ENCODE data around the gene AVPI1. TPM values are rescaled to one million over a fixed set of nuclear protein-coding genes. Genes with fewer than 3 reads are reported as not detected.

AVPI1 gene, protein sequence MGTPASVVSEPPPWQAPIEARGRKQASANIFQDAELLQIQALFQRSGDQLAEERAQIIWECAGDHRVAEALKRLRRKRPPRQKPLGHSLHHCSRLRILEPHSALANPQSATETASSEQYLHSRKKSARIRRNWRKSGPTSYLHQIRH
- 4.1 TPM for polyA plus RNA-seq (2013, experiment 1 of 2)
- polyA plus RNA-seq (2013, experiment 2 of 2), result 3.9 TPM

DNA sequence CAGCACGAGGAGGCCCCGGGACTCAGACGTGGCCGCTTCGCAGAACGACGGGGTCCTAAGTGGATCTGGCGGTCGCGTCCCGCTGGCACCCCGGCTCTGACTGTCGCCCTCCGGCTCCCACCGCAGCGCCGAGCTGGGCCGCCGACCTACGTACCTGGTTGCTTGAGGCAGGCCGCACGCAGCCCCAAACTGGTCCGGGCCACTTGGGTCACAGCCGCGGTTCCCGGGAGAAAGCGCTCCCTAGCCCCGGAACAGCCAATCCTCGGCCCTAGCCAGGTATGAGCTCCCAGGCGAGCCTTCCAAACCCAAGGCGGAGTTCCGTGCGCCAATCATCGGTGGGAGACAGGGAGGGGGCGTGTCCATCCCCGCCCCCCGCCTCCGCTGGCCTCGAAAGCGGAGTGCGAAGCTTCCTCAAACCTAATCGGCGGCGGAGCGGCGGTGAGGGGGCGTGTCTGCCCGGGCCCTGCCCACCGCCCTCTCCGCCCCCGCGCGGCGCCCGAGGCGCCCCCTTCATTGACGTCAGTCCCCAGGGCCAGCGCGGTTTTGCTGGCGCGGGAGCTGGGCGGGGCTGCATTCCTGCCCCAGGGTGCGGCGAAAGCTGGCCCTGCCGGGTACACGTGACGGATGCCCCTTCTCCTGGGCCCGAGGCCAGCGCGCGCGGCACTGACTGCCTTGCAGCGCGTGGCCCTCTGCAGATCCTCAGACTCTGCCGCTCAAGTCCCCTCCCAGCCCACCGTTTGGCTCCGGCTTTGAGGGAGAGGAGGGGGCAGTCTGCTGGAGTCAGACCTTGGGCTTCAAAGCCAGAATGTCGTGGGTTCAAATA, at the start of gene AVPI1:
Gene AVPI1, minus strand, starts transcription at position 280 of the 823 bp plus-strand sequence. CDS start 7,336 bp downstream, outside the sequence.
- Histone ChIP-seq H3K4me3 (ENCODE audit: extremely low read depth, insufficient read depth, low read length, poor library complexity, severe bottlenecking) (peak within 1 kb of the TSS; percentile 59), H3K27ac (ENCODE audit: low read depth, low read length, severe bottlenecking) (peak within 1 kb of the TSS; percentile 89), H3K9me3 (ENCODE audit: control insufficient read depth, low read length) (no peaks in the 10 kb centered on the region), H3K4me1 (ENCODE audit: control insufficient read depth, insufficient read depth, low read length, poor library complexity, severe bottlenecking) (peaks cover 15% of the 10 kb centered on the region), H3K36me3 (ENCODE audit: control insufficient read depth, insufficient read depth, low read length) (no peaks in the 10 kb centered on the region)
- WGBS, 2 experiments (ENCODE audit: insufficient coverage in 2 of 2), result 1 to 2% methylated on average over 58 to 74 of the region's 78 CpGs

GRCh38 chr10:97736403-97736901, 49.4 kb upstream of the AVPI1 start:
- 77 to 82% methylated on average over 10 to 12 of the region's 13 CpGs for WGBS, 2 experiments (ENCODE audit: insufficient coverage in 2 of 2)
- Histone ChIP-seq H3K27ac (ENCODE audit: low read depth, low read length, severe bottlenecking) (no peak overlapping the region), H3K36me3 (ENCODE audit: control insufficient read depth, insufficient read depth, low read length) (peaks cover 27% of the 10 kb centered on the region), H3K4me3 (ENCODE audit: extremely low read depth, insufficient read depth, low read length, poor library complexity, severe bottlenecking) (no peak overlapping the region), H3K4me1 (ENCODE audit: control insufficient read depth, insufficient read depth, low read length, poor library complexity, severe bottlenecking) (peaks cover 6% of the 10 kb centered on the region), H3K9me3 (ENCODE audit: control insufficient read depth, low read length) (peaks cover 6% of the 10 kb centered on the region)

DNA sequence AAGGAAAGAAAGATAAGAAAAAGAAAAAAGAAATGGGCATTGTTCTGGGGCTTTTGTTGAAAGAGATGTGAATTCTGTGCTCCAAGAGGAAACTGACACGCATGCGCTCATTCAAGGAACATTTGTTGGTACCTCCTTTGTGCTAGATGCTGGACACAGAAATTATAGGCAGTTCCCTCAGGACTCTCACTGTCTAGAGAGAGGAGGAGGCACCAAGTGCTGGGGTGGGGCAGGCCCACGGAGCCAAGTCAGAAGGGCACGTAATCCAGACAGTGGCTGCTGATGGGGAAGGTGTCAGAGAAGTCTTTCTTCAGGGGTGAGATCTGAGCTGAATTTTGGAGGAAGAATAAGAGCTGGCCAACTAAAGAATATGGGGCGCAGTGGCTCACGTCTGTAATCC, 47.0 kb upstream of the AVPI1 start:
- H3K4me1 ChIP-seq (ENCODE audit: control insufficient read depth, insufficient read depth, low read length, poor library complexity, severe bottlenecking), result peaks cover 6% of the 10 kb centered on the region
- H3K27ac ChIP-seq (ENCODE audit: low read depth, low read length, severe bottlenecking), result no peak overlapping the region
- no peak overlapping the region for H3K4me3 ChIP-seq (ENCODE audit: extremely low read depth, insufficient read depth, low read length, poor library complexity, severe bottlenecking)
- 90 to 94% methylated on average over 3 to 6 of the region's 6 CpGs for WGBS, 2 experiments (ENCODE audit: insufficient coverage in 2 of 2)
- peaks cover 7% of the 10 kb centered on the region for H3K36me3 ChIP-seq (ENCODE audit: control insufficient read depth, insufficient read depth, low read length)
- peaks cover 6% of the 10 kb centered on the region for H3K9me3 ChIP-seq (ENCODE audit: control insufficient read depth, low read length)

- 75 to 100% methylated on average over 2 of the region's 5 CpGs for WGBS, 2 experiments (ENCODE audit: insufficient coverage in 2 of 2)
- peaks cover 6% of the 10 kb centered on the region for H3K9me3 ChIP-seq (ENCODE audit: control insufficient read depth, low read length)
- H3K4me3 ChIP-seq (ENCODE audit: extremely low read depth, insufficient read depth, low read length, poor library complexity, severe bottlenecking), result no peak overlapping the region
- peaks cover 6% of the 10 kb centered on the region for H3K4me1 ChIP-seq (ENCODE audit: control insufficient read depth, insufficient read depth, low read length, poor library complexity, severe bottlenecking)
- no peaks in the 10 kb centered on the region for H3K36me3 ChIP-seq (ENCODE audit: control insufficient read depth, insufficient read depth, low read length)
- H3K27ac ChIP-seq (ENCODE audit: low read depth, low read length, severe bottlenecking), result no peak overlapping the region
Measured at GRCh38 chr10:97733256-97733655, 46.2 kb upstream of the AVPI1 start.

GRCh38 chr10:97732052-97732359, 45.0 kb upstream of the AVPI1 start:
- no peaks in the 10 kb centered on the region for H3K36me3 ChIP-seq (ENCODE audit: control insufficient read depth, insufficient read depth, low read length)
- no peak overlapping the region for H3K27ac ChIP-seq (ENCODE audit: low read depth, low read length, severe bottlenecking)
- no peak overlapping the region for H3K4me3 ChIP-seq (ENCODE audit: extremely low read depth, insufficient read depth, low read length, poor library complexity, severe bottlenecking)
- no peaks in the 10 kb centered on the region for H3K4me1 ChIP-seq (ENCODE audit: control insufficient read depth, insufficient read depth, low read length, poor library complexity, severe bottlenecking)
- WGBS, 2 experiments (ENCODE audit: insufficient coverage in 2 of 2), result 17 to 57% methylated on average over 1 to 2 of the region's 4 CpGs
- peaks cover 6% of the 10 kb centered on the region for H3K9me3 ChIP-seq (ENCODE audit: control insufficient read depth, low read length)

DNA sequence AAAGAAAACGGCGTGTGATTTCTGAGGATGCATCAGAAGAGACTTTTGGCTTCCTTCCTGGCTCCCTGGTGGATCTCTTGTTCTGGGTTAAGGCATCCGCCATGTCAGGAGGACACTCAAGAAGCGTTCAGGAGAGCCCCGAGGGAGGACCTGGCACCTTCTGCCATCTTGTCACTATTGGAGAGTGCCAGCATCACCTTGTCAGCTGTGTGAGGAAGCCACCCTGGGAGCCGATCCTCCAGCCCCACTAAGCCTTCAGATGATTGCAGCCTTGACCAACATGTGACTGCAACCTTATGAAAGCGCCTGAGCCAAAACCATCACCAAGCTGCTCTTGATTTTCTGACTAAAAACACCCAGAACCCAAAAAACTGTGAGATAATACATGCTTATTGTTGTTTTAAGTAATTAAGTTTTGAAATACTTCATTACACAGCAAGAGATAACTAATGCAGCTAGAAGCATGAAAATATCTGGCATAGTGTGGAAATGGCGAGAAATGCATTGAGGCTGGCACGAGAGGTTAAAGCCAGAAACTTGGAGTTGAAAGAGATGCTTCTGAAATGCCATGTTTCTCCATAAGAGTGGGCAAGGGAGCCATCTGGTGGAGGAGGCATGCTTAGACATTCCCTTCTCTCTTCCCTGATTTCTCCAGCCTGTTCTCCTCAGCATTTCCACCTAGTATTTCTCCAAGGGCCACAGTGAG, 44.5 kb upstream of the AVPI1 start:
- Histone ChIP-seq H3K4me3 (ENCODE audit: extremely low read depth, insufficient read depth, low read length, poor library complexity, severe bottlenecking) (no peak overlapping the region), H3K4me1 (ENCODE audit: control insufficient read depth, insufficient read depth, low read length, poor library complexity, severe bottlenecking) (no peaks in the 10 kb centered on the region), H3K9me3 (ENCODE audit: control insufficient read depth, low read length) (peaks cover 5% of the 10 kb centered on the region), H3K36me3 (ENCODE audit: control insufficient read depth, insufficient read depth, low read length) (no peaks in the 10 kb centered on the region), H3K27ac (ENCODE audit: low read depth, low read length, severe bottlenecking) (no peak overlapping the region)
- WGBS, 2 experiments (ENCODE audit: insufficient coverage in 2 of 2), result 77 to 81% methylated on average over 4 to 8 of the region's 9 CpGs

DNA sequence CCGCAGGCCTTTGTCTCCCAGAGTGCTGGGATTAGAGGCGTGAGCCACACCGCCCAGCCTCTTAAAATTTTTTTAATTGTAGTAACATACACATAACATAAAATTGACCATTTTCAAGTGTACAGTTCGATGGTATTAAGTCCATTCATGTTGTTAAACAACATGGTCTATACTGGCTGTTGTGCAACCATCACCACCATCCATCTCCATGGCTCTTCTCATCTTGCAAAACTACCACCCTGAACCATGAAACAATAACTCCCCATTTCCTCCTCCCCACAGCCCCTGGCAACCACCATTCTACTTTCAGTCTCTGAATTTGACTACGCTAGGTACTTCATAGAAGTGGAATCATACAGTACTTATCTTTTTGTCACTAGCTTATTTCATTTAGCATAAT, 42.0 kb upstream of the AVPI1 start:
- 100% methylated on average over 1 to 2 of the region's 5 CpGs for WGBS, 2 experiments (ENCODE audit: insufficient coverage in 2 of 2)
- H3K36me3 ChIP-seq (ENCODE audit: control insufficient read depth, insufficient read depth, low read length), result no peaks in the 10 kb centered on the region
- H3K4me3 ChIP-seq (ENCODE audit: extremely low read depth, insufficient read depth, low read length, poor library complexity, severe bottlenecking), result no peak overlapping the region
- H3K9me3 ChIP-seq (ENCODE audit: control insufficient read depth, low read length), result no peaks in the 10 kb centered on the region
- H3K27ac ChIP-seq (ENCODE audit: low read depth, low read length, severe bottlenecking), result no peak overlapping the region
- no peaks in the 10 kb centered on the region for H3K4me1 ChIP-seq (ENCODE audit: control insufficient read depth, insufficient read depth, low read length, poor library complexity, severe bottlenecking)

- Histone ChIP-seq H3K9me3 (ENCODE audit: control insufficient read depth, low read length) (no peaks in the 10 kb centered on the region), H3K4me1 (ENCODE audit: control insufficient read depth, insufficient read depth, low read length, poor library complexity, severe bottlenecking) (no peaks in the 10 kb centered on the region), H3K4me3 (ENCODE audit: extremely low read depth, insufficient read depth, low read length, poor library complexity, severe bottlenecking) (no peak overlapping the region), H3K27ac (ENCODE audit: low read depth, low read length, severe bottlenecking) (peak overlapping the region; percentile 53), H3K36me3 (ENCODE audit: control insufficient read depth, insufficient read depth, low read length) (peaks cover 4% of the 10 kb centered on the region)
- 23 to 29% methylated on average over 3 to 5 of the region's 8 CpGs for WGBS, 2 experiments (ENCODE audit: insufficient coverage in 2 of 2)
Measured at GRCh38 chr10:97726636-97727178, 39.7 kb upstream of the AVPI1 start.

DNA sequence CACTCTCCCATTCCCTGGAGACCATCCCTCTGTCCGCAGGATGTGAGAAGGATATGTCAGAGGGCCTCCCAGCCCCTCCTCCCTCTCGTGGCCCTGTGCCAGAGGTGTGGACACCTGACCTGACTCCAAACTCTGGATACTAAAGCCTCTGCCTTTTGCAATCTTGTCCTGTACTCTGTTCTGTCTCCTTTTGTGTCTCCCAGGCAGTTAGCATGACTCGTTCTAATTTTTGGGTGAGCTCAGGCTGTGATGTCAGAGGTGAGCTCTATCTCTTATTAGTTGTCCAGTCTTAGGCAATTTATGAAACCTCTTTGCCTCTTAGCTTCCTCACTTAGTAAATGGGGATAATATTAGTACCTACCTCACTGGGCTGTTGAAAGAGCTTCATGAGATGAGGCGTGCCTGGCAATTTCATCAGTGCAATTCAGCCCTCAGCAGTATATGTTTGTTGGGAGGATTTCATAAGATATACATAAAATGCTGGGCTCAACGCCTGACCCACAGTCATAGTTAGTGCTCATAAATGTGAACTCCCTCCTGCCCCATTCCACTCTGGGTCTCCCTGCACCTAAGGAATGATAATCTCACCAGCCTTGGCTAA, 37.4 kb upstream of the AVPI1 start:
- peaks cover 4% of the 10 kb centered on the region for H3K36me3 ChIP-seq (ENCODE audit: control insufficient read depth, insufficient read depth, low read length)
- 50 to 89% methylated on average over 2 to 3 of the region's 5 CpGs for WGBS, 2 experiments (ENCODE audit: insufficient coverage in 2 of 2)
- no peak overlapping the region for H3K27ac ChIP-seq (ENCODE audit: low read depth, low read length, severe bottlenecking)
- no peak overlapping the region for H3K4me3 ChIP-seq (ENCODE audit: extremely low read depth, insufficient read depth, low read length, poor library complexity, severe bottlenecking)
- peaks cover under 1% of the 10 kb centered on the region for H3K4me1 ChIP-seq (ENCODE audit: control insufficient read depth, insufficient read depth, low read length, poor library complexity, severe bottlenecking)
- H3K9me3 ChIP-seq (ENCODE audit: control insufficient read depth, low read length), result no peaks in the 10 kb centered on the region

GRCh38 chr10:97723001-97723400, 36.0 kb upstream of the AVPI1 start:
- H3K4me1 ChIP-seq (ENCODE audit: control insufficient read depth, insufficient read depth, low read length, poor library complexity, severe bottlenecking), result peaks cover 11% of the 10 kb centered on the region
- H3K27ac ChIP-seq (ENCODE audit: low read depth, low read length, severe bottlenecking), result no peak overlapping the region
- peaks cover 18% of the 10 kb centered on the region for H3K36me3 ChIP-seq (ENCODE audit: control insufficient read depth, insufficient read depth, low read length)
- H3K4me3 ChIP-seq (ENCODE audit: extremely low read depth, insufficient read depth, low read length, poor library complexity, severe bottlenecking), result no peak overlapping the region
- no peaks in the 10 kb centered on the region for H3K9me3 ChIP-seq (ENCODE audit: control insufficient read depth, low read length)
- WGBS, 2 experiments (ENCODE audit: insufficient coverage in 2 of 2), result 92 to 100% methylated on average over 2 to 3 of the region's 3 CpGs

Measured in mesodermal cell (in vitro differentiated cells).